ENCODE results near the gene VIPR2.
"Not testable (repeated sequence)": the region's sequence is repeated elsewhere in the genome, so short reads cannot be mapped to it uniquely, and the experiment has no call there.

VIPR2 gene

DNA sequence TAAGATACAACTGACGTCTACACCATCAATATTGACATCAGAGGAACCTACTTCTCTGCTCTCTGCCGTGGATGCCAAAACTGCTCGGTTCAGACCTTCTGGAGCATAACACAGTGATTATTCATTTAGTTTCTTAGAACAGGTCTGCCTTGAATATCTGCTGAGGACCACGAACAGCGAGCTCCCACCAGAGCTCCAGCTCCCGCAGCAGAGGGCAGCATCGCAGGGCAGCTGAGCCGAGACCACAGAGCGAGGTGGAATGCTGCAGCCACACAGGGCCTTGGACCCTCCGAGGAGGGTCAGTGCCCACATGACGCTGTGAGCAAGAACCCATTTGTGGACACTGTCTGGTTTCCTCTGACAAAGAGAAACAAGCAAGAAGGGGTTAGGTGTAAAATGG lies 6.8 kb downstream of the VIPR2 start:
- DNase-seq, result no peak

DNA sequence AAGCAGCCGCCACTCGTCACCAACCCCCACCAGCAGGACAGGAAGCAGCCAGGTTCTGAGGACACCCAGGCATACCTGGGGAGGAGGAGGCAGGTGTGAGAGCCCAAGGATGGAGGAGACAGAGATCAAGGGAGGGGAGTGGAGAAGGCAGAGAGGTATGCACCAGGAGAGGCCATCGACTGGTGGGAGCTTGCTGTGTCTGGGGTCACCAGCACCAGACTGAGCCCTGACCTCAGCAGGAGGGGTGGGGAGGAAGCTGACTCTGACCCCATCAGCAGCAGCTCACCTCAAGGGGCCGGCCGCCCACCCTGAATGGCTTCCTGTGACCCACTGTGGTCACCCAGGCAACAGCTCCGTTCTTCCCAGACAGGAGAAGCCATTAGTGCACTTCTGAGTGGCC lies 7.8 kb downstream of the VIPR2 start:
- DNase-seq, result no peak

DNA sequence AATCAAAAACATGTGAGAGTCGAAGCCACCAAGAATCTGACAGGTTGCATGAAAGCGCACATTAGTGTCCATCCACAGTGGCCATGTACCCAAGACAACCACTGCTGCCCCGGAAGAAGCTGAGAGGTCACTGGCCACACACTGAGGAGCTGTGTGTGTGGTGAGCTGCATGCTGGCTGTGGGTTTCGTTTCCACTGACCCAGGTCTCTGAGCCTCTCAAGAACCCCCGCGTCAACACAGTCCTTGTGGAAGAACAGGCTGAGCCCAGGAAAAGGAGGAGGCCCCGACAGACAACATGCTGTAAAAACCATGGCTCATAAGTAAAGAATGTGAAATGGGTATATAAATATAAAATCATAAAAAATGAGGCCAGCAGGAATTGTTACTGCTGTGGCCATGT lies 8.2 kb downstream of the VIPR2 start:
- no peak for DNase-seq

DNA sequence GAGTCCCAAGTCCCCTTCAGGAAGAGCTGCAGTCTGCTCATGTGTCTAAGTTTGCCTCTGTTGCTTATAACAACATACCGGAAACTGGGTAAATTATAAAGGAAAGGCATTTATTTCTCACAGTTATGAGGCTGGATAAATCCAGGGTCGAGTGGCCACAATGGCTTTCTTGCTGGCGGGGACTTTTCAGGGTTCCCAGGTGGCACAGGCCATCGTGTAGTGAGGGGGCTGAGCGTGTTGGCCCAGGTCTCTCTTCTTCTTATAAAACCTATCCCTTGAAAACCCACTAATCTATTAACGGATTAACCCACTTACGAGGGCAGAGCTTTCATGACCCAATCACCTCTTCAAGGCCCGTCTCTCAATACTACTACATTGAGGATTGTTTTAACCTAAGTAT lies 8.7 kb downstream of the VIPR2 start:
- no peak for DNase-seq

DNA sequence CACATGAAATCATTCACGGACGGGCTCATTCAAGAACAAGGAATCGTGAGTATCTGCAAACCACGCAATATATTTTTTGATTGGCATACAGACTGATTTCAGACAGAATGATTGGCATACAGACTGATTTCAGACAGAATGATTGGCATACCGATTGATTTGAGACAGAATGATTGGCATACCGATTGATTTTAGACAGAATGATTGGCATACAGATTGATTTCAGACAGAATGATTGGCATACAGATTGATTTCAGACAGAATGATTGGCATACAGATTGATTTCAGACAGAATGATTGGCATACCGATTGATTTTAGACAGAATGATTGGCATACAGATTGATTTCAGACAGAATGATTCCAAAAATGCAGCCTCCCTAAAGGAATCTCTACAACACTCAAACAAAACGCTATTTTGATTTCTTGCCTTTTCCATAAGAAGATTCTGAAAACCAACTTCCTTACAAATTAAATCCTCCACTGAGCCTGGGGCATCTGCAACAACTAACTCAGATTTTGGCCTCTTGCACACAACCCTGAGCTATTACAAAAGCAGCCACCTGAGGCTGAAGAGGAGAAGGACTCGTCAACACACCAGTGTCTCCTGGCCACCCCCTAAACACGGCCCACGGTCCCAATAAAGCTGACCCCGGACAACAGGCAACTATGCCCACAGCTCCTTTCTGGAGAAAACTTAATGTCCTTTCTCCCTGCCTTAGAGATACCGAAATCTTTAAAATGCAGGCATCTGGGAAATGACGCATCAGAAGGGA lies 11.8 kb downstream of the VIPR2 start:
- not testable (repeated sequence) for DNase-seq

DNA sequence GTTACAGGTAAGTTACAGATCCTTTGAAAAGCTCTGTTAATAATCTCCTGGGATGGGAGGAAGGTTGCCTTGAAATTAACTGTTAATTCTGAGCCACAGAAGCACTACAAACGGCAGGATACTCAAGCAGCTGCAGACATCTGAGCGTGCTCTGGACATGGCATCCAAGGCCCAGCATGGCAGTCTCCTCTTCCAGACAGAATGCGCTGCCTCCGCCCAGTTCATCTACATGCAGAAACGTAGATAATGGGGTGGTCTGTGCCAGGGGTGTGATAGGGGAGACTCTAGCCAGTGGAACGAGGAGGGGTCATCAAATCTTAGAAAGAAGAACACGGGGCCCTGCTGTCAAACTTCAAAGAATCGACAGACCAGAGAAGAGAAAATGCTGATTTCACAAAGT lies 13.8 kb downstream of the VIPR2 start:
- no peak for DNase-seq

DNA sequence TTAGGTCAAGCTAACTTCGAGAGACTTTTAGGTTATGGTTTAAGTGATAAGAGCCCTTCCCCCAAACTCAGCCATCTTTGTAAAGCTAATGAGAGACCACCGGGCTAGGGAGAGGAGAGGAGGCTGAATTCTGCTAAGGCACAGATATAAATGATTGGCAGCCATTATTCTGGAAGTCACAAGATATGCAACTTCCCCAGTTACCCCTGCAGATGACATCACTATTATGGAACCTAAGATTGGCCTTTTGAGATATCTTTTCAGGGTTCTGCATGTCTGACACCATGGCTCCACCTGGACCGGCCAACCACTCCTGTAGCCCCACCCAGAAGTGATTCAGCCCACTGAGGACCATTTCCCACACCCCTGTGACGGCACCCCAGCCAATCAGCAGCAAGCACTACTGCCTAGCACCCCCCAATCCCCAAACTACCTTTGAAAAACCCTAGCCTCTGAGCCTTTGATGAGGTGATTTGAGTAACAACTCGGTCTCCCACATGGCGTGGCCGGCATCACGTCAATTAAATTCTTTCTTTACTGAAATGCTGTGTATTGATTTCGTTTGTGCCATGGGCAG lies 14.4 kb downstream of the VIPR2 start:
- no peak for DNase-seq

DNA sequence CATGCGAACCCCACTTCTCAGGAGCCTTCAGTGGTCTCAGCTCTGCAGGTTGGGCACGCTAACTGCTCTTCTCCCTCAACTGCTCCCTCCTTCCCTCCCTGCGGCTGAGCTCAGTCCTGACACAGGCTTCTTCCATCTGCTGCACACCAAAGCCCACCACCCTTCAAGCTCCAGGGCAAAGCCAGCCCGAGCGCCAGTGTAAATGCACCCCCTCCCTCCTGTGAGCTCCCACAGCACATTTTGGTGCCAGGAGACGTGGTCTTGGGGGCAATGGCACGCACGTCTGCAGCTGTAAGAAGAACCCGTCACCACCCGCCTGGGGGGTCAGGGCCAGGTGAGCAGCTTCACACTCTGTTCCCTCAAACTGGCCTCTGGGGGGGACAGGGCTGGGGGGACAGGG lies 15.9 kb downstream of the VIPR2 start:
- no peak for DNase-seq

DNA sequence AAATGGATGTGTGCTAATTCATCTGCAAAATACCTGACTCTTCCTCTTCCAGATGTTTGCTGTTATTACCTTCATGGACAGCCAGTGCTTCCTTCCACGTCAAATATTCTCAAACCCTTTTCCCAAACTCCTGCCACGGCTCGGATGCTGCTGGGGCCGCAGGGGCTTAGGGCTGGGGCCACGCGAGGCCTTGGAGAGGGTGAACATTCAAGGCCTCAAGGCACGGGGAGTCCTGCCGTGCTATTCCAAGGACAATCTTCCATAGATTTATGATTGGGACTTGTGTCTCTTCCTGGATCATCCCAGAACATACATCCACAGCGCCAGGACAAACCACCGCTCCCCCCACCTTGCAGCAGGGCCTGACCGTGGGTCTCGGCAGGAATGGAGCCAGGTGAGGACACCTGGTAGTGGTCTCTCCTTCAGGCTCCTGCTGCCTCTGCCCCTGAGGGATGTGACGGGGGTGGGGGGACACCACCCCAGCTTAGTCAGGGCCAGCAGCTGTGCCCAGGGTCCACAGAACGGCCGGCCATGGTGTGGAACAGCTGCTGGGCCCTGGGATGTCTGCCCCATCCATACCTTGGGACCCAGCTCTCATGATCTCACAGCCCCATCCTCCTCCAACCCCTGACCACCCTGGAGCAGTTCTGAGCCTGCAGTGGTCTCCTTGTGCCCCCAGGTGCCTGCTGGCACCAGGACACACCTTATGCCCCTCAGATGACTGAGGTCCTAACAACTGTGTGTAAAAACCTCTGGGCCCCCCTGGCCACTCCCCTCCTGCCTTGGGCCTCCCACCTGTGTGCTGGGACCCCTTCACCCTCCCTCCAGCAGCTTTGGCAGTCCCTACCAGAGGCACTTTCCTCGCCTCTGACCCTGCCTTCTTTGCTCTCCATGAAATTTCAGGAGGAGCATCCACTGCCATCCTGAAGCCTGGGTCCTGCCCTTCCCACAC lies 16.7 kb downstream of the VIPR2 start:
- no peak for DNase-seq

DNA sequence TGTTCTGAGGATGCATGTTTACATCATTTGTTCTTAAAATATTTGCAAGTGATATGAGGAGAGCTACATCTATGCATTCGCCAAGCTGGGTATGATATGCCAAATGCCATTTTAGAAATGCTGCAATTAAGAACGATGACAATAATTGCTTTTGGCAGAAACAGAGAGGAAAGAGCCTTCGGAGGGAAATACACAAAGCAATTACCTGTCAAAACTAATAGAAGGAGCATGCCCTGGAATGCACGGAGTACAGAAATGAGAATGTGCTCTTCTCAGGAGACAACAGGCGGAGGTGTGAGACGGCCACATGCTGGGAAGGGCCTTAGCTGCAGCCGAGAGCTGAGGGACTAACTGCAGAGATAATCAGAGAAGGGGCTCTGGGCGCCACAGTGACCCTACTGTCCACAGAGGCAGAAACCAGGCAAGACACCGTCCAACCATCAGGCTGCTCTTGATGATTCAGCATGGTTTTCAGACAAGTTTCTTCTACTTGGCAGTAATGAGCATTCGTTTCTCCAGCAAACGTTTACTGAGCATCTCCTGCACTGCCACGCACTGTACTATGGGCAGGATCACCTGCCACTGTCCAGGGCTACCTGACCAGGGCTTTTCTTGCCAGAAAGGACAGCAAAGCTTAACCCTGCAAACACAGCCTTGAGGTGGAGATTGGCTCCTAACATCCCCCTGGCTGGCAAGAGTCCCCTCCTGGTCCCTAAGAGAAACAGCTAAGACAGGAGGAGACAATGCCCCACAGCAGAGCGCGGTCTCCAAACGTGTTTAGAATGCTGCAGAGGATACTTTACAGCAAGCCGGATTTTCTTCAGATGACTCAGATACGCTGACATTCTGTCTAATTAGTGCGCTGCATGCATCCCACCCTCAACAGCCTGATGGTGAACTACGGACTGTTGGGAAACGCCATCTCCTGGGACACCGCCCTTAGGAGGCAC lies 18.1 kb downstream of the VIPR2 start:
- no peak for DNase-seq

DNA sequence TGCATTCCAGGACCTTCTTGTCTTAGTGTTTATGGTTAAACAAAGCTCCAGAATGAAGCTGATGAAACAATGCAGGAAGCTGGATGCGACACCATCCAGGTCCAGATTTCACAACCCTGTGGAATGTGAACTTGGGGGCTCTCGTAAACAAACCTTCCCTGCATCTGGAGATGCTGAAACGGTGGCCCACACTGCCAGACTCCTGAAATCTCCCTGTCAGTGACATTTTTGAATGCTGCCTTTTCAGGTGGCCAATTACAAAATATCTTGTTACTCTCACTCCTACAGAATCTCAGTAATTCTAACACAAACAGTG lies 18.8 kb downstream of the VIPR2 start:
- no peak for DNase-seq

DNA sequence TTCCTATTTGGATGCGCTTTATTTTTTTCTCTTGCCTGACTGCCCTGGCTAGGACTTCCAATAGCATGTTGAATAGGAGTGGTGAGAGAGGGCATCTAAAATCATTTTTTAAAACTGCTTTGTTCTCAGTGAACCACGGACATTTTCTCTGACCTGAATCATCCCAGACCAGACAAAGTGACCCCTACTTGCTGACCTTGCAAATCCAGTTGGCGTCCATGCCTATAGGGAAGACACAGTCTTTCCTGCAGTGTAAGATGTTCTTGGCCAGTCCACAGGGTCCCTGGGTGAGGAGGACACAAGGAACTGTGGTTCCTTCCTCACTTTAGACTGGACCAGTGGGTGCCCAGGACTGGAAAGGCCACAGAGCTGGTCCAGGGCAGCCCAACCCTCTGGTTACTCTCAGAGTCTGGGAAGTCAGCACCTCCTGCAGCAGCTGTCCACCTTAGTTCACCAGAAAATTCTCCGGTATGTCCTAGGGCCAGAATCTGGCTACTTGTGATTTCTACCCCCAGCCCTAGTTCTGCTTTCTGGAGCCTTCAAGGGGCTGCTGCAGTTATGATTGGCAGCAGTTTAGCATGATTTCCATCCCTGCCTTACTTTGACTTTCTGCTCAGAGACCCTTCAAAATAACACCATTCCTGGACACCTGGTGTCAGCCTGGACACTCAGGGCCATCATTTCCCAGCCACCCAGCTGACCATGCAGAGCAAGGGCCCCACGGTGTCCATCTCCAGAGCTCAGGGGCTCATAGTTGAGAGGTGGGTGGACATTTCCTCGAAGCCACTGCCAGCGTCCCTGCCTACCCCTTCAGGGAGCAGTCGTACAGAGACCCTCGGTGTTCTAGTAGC lies 19.3 kb downstream of the VIPR2 start:
- DNase-seq, result no peak

DNA sequence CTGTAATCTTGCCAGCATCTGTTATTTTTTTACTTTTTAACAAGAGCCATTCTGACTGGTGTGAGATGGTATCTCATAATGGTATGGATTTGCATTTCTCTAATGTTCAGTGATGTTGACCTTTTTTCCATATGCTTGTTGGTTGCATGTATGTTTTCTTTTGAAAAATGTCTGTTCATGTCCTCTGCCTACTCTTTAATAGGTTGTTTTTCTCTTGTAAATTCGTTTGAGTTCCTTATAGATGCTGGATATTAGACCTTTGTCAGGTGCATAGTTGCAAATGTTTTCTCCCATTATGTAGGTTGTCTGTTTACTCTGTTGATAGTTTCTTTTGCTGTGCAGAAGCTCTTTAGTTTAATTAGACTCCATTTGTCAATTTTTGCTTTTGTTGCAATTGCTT lies 20.9 kb downstream of the VIPR2 start:
- not testable (repeated sequence) for DNase-seq

DNA sequence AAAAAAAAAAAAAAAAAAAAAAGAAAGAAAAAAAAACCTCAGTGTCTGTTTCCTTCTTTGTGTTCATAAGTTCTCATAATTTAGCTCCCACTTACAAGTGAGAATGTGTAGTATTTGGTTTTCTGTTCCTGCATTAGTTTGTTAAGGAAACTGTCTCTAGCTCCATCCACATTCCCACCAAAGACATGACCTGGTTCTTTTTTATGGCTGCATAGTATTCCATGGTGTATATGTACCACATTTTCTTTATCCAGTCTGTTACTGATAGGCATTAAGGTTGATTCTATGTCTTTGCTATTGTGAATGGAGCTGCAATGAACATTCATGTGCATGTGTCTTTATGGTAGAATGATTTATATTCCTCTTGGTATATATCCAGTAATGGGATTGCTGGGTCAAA lies 21.4 kb downstream of the VIPR2 start:
- not testable (repeated sequence) for DNase-seq

DNA sequence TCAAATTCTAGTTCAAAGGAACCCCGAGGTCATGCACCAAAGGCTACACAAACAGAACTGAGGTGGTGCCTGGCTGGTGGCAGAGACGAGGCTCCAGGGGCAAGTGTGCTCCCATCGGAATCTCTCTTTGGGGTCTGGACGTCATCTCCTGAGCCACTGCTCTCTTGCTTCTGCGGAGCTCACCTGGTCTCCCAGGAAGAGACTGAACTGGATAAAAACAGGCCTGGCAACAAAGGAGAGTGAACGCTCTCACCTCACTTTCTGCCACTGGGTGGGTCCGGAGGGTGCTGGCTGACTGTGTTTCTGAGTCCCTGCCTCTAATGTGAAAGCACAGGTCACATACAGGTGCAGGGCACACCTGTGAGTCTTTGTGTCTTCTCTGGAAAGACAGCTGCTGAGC lies 22.4 kb downstream of the VIPR2 start:
- DNase-seq, result no peak

DNA sequence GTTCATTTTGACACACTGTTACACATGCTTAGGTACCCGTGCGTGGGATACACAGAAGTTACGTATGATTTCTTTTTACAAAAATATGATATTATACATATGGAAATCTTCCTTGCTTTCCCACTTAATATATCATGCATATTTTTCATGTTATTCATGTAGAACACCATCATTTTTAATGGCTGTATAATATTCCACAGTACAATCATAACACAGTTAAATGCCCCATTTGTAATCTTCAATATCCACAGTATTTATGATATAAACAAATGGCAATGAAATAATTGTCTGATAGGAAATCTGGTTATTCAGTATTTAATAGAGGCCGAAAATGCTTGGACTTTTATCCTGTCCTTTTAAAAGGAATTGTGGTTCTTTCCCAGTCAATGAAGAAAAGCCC lies 23.2 kb downstream of the VIPR2 start:
- DNase-seq, result no peak

DNA sequence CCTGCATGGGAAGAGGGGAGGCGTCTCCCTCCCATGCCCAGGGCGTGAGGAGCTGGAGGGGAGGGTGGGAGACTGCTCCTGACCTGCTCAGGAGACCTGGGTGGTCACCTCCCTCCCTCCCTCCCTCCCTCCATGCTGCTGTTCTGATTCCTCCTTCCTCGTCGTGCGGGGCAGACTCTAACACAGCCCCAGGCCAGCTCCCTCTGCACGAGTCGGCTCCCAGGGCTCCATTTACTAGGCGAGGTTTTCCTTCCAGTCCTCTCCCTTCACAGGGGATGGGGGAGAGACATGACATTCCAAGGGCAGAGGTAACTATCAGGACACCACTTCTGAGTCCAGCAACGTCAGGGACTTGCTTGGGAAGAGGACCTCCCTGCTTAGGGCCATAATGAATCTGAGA lies 23.6 kb downstream of the VIPR2 start:
- DNase-seq, result no peak

DNA sequence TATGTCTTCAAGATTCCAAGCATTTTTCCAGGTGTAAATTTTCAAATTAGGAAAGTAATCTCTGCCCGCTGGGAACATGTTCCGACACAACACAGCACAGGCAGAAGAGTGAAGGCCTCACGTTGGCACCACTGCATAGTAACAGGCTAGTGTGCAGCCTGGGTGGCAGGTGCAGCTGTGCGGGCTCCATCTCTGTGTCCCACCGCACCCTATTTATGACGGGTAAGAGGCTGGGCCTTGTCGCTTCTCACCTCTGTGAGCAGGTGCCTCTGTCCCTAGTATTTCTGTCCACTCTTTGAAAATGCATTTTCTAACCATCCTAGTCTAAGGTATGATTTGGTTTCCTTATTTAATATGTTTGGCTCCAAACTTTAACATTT lies 24.1 kb downstream of the VIPR2 start:
- DNase-seq, result no peak

DNA sequence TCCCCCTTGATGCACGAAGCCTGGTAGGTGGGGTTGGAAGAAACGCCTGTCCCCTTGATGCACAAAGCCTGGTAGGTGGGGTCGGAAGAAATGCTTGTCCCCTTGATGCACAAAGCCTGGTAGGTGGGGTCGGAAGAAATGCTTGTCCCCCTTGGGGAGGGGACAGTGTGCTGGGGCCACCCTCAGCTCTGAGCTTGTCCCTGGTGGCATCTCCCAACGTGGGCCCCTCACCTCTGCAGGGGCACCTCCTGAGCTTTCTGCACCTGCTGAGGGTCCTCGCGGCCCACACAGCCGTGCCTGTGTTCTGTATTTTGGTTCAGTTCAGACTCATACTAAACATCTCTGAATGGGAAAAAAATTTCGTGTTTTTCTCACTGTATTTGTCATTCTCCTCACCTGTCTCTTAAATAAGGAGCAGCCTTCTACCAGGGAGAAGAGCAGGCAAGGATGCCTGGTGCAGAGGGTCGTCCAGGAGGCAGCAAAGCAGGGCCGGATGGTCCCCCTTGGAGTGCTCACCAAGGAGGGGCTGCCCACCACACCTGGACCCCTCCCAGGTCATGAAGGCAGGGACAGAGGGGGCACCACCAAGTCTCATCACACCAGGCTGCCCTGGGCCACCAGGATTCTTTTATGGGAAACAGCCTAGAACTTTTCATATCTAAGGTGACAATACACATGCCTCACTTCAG lies 24.7 kb downstream of the VIPR2 start:
- no peak for DNase-seq

DNA sequence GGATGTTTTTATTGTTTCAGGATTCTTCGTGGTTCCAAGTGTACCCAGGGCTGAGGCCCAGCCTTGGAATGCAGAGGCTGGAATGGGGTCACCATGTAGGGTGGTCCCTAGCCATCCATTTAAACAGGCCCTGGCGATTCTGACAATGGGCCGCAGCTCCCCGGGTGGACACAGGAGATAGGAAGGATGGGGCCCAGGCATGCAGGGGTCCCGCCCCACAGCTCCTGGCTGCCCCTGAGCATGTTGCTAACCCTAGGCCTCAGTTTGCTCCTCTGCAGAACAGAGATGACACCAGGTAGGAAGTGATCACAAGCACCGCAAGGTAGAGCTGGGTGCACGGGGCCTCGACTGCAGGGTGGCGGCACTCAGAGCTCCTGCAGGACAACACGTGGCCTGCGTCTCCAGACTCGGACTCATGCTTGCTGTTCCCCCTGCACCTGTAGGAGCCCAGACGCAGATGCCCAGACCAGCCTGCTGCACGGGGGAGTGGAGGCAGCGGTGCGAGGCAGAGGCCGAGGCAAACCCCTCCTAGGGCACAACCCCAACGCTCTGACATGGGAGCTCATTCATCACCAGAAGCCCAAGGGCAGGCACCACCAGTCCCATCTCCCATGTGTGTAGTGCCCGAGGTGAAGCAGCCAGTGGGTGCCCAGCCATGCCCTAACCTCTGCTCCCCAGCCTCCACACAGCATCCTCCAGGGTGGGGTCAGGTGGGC lies 25.5 kb downstream of the VIPR2 start:
- no peak for DNase-seq

DNA sequence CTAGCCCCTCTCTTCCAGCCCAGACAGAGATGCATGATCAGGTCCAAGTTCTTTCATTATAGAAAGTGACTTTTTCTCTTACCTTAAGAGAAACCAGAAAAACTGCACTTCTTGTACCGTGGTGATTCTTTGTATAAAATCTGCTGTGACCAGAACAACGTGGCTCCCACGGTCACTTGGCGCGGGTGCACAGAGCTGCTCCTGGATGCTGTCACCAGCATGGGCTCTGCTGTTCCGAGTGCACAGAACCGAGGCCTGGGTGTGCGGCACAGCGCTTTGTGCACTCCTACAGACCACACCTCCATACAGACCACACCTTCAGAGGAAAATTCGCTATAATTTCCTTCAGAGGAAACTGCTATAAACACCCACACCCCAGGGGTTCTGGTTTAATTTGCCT lies 26.0 kb downstream of the VIPR2 start:
- DNase-seq, result no peak

All from CD4-positive, alpha-beta T cell treated with Interleukin-1 beta for 1 hour (primary cell).